HG03064 (cell line): ENCODE results near the gene PIGB.
"Not testable (repeated sequence)": the region's sequence is repeated elsewhere in the genome, so short reads cannot be mapped to it uniquely, and the experiment has no call there.

ENCODE experiments used
- ATAC-seq: cut with Tn5 transposase; IDR thresholded peaks from one replicate; pipeline ENCODE4 v1.9.1; 2021; ENCODE audit warnings: low read depth; ENCODE audit not compliant: unreplicated experiment

Gene PIGB

GRCh38 chr15:55366981-55367380 lies 48.0 kb downstream of the PIGB start:
- no peak for ATAC-seq

GRCh38 chr15:55372701-55373440 lies 53.8 kb downstream of the PIGB start:
- no peak for ATAC-seq

GRCh38 chr15:55379095-55379494 lies 60.1 kb downstream of the PIGB start:
- no peak for ATAC-seq

GRCh38 chr15:55381595-55381994 lies 62.6 kb downstream of the PIGB start:
- ATAC-seq: no peak

GRCh38 chr15:55383687-55384086 lies 64.7 kb downstream of the PIGB start:
- ATAC-seq: no peak

GRCh38 chr15:55387027-55387426 lies 68.0 kb downstream of the PIGB start:
- ATAC-seq: no peak

GRCh38 chr15:55389264-55389607 lies 70.2 kb downstream of the PIGB start:
- ATAC-seq: no peak

- no peak for ATAC-seq
Observed at GRCh38 chr15:55394694-55395093, 75.7 kb downstream of the PIGB start.

GRCh38 chr15:55398243-55398642 lies 79.2 kb downstream of the PIGB start:
- no peak for ATAC-seq

GRCh38 chr15:55400050-55400449 lies 81.0 kb downstream of the PIGB start:
- ATAC-seq: not testable (repeated sequence)

GRCh38 chr15:55401786-55402246 lies 82.8 kb downstream of the PIGB start:
- ATAC-seq: no peak

GRCh38 chr15:55402707-55403106 lies 83.7 kb downstream of the PIGB start:
- ATAC-seq: no peak

- ATAC-seq: no peak
Observed at GRCh38 chr15:55403531-55403930, 84.5 kb downstream of the PIGB start.
